K562 (cell line): ENCODE results near the gene CLHC1. TPM values are rescaled to one million over a fixed set of nuclear protein-coding genes. Genes with fewer than 3 reads are reported as not detected.

Experiments
- CGGBP1 ChIP-seq: fragments of 250-450 bp; sonication (Bioruptor Pico); IDR thresholded peaks from 2 replicates; pipeline ENCODE4 v1.9.0; 2021; ENCODE audit warnings: mild to moderate bottlenecking
- CHAMP1 ChIP-seq: fragments of 450-650 bp; IDR thresholded peaks from 2 replicates; pipeline ENCODE4 v1.6.1; 2016; ENCODE audit warnings: mild to moderate bottlenecking
- CHD1 ChIP-seq: fragments of 200-600 bp; sonication (generic); IDR thresholded peaks from one replicate; pipeline ENCODE4 v1.6.1; 2012; ENCODE audit warnings: mild to moderate bottlenecking, moderate library complexity, low read length, inconsistent platforms
- HDAC2 ChIP-seq: fragments of 450-650 bp; IDR thresholded peaks from 2 replicates; pipeline ENCODE4 v1.6.1; 2016; ENCODE audit warnings: mild to moderate bottlenecking
- HNRNPLL ChIP-seq: fragments of 200-400 bp; formaldehyde crosslinking; IDR thresholded peaks from 2 replicates; pipeline ENCODE4 v1.6.1; 2017; ENCODE audit warnings: low read length, low read depth, mild to moderate bottlenecking; ENCODE audit not compliant: poor library complexity, severe bottlenecking
- SIN3A ChIP-seq, 2 experiments: fragments of 150-350 bp in 1 of 2; IDR thresholded peaks; 2 replicates each; pipeline ENCODE4 v1.6.1; 2011 to 2016; ENCODE audit warnings: borderline replicate concordance in 2 of 2, low read depth in 2 of 2, low read length in 2 of 2, mild to moderate bottlenecking in 2 of 2, moderate library complexity in 2 of 2; ENCODE audit not compliant: control insufficient read depth in 1 of 2
- STAT6 ChIP-seq: sonication (generic); formaldehyde crosslinking; IDR thresholded peaks from 2 replicates; pipeline ENCODE4 v1.8.1; 2023; ENCODE audit warnings: mild to moderate bottlenecking, missing genetic modification reagents
- TCF7L2 ChIP-seq: fragments of 150-350 bp; IDR thresholded peaks from 2 replicates; pipeline ENCODE4 v1.6.1; 2016; ENCODE audit warnings: low read depth, mild to moderate bottlenecking, low read length, moderate library complexity
- ZBTB1 ChIP-seq: sonication (generic); formaldehyde crosslinking; IDR thresholded peaks from 2 replicates; pipeline ENCODE4 v1.8.1; 2023; ENCODE audit warnings: missing genetic modification reagents, low read depth, mild to moderate bottlenecking, borderline replicate concordance
- ZBTB43 ChIP-seq: sonication (generic); formaldehyde crosslinking; IDR thresholded peaks from 2 replicates; pipeline ENCODE4 v1.8.0; 2023; ENCODE audit warnings: mild to moderate bottlenecking, missing genetic modification reagents
- ZNF41 ChIP-seq: fragments of 250-450 bp; sonication (Bioruptor Pico); conservative IDR thresholded peaks from 2 replicates; pipeline ENCODE4 v1.4.0; 2020; ENCODE audit warnings: mild to moderate bottlenecking
- ZNF766 ChIP-seq: fragments of 200-800 bp; sonication (Bioruptor generic); conservative IDR thresholded peaks from 2 replicates; pipeline ENCODE4 v1.6.1; 2016; ENCODE audit warnings: missing genetic modification characterization, missing compliant biosample characterization
- polyA plus RNA-seq, 8 experiments: library from polyadenylated mRNA; depleted of rRNA in 4 of 8; stranded (reverse) in 5 of 8; unstranded in 3 of 8; fragments of >200 nt; fragmentation: Nextera tagmentation in 2 of 8; fragmentation: Illumina TruSeq in 1 of 8; extraction: Ambion mirVana in 2 of 8; extraction: Trizol in 1 of 8; gene quantifications; 2 replicates each; pipeline versions ENCODE4 v1.2.1 to v1.2.3, GENCODE V29; 2011 to 2014; ENCODE audit warnings: inconsistent platforms in 1 of 8, missing spikeins in 1 of 8
- total RNA-seq, 7 experiments: library from RNA; depleted of rRNA in 6 of 7; stranded (reverse); fragments of >200 nt in 6 of 7; fragmentation: Illumina TruSeq in 2 of 7; extraction: Trizol in 2 of 7; gene quantifications; 2 replicates each; pipeline versions ENCODE4 v1.2.1 to v1.2.3, GENCODE V29; 2011 to 2021; ENCODE audit warnings: low replicate concordance in 1 of 7

Gene CLHC1
- total and polyA plus RNA-seq, 9 of the 15 experiments (the other 6 are each of a cell fraction or from before 2014, with no cell fraction given): 3.7 to 14.3 (median 8.6) TPM

GRCh38 chr2:55231546-55232083 lies 478 bp downstream of the CLHC1 start (continued):
- peak in 1 of 2 experiments; percentile 0; a peak in 1 of 4 replicates for TF ChIP-seq SIN3A (IDR thresholded peaks at IDR 0.05; ENCODE audit: borderline replicate concordance in 2 of 2, control insufficient read depth in 1 of 2, low read depth in 2 of 2, low read length in 2 of 2)
- no peak for TF ChIP-seq HDAC2
- TF ChIP-seq ZBTB1: peak; percentile 50; the same call in 1 of the 2 replicates
- TF ChIP-seq CGGBP1 (CRISPR knock-in tag): no peak
- TF ChIP-seq ZBTB43 (CRISPR knock-in tag): no peak
- TF ChIP-seq CHAMP1: no peak
- no peak for TF ChIP-seq ZNF41 (CRISPR knock-in tag)
- no peak for TF ChIP-seq TCF7L2
- TF ChIP-seq HNRNPLL: peak; percentile 82
- TF ChIP-seq CHD1: no peak
- no peak for TF ChIP-seq STAT6
- TF ChIP-seq ZNF766 (CRISPR knock-in tag): no peak
